HG03432 (cell line): ENCODE results near the gene DOC2B.
"Not testable (repeated sequence)": the region's sequence is repeated elsewhere in the genome, so short reads cannot be mapped to it uniquely, and the experiment has no call there.

Experiments
- ATAC-seq: cut with Tn5 transposase; IDR thresholded peaks from one replicate; pipeline ENCODE4 v1.9.1; 2021; ENCODE audit warnings: mild to moderate bottlenecking, moderate library complexity; ENCODE audit not compliant: unreplicated experiment

DOC2B gene

DNA sequence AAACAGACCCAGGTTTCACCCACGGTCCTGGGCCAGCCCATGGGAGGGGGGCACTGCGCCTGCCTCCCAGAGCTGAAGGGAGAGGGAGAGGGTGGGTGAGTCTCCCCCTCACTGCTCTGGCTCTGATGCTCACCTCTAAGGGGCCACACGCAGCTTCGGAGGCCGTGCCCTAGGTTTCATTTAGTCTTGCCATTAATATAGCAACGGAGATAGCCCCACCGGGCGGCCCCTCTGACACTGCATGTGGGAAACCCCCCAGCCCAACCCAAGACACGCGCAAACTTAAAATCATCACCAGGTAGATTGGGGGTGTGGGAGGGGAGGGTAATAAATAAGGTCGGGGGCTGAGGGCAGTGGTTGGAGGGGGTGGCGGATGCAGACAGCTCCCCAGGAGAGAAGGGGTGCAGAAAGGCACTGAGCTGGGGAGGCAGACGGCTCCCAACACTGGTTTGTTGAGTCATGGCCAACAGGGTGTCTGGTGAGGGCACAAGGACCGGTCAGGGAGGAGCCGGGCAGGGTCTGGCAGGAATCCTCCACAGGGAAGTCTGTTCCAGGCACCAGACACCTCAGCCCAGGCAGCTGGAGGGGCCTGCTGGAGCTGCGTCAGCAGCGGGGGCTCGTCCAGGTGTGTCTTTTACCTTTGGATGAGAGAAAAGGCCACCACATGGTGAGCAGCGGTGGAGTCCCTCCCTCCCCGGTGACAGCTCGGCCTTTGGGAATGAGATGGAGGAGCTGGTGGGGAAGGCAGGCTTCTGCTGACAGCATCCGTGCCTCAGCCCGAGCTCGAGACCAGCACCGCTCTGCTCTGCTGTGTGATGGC is 32.0 kb upstream of the DOC2B start:
- ATAC-seq: no peak

DNA sequence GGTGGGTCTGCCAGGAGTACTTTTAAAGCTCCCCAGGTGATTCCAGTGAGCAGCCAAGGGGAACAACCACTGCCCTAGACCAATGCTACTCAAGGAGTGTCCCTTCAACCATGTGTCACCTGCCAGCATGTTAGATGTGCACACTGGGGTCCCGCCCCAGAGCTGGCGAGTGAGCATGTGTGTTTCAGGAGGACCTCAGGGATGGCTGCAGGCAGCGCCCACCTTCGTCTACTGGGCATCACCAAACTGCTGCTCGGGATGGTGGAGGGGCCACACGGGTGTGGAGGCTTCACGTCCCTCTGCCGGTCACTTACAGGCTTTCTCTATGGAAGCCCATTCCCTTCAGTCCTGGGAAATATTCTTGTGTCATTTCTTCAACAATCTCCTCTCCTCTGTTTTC is 29.0 kb upstream of the DOC2B start:
- ATAC-seq: no peak

DNA sequence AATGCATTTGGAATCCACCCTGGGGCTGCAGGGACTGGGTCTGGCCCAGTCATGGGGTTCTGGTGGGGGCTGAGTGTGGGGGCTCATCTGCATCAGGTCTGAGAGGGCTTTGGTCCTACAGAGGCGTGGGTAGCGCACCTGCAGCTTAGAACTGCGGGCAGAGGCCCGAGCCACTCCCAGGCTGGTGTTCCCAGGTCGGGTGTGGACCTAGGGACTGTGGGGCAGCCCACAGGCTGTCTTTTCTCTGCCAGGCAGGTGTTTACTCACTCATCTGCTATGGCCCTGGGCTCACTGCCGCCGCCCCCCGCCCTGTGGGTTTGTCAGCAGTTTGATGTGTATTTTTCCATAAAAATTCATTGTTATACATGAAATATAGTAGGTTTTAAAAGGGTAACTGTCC is 27.0 kb upstream of the DOC2B start:
- no peak for ATAC-seq

DNA sequence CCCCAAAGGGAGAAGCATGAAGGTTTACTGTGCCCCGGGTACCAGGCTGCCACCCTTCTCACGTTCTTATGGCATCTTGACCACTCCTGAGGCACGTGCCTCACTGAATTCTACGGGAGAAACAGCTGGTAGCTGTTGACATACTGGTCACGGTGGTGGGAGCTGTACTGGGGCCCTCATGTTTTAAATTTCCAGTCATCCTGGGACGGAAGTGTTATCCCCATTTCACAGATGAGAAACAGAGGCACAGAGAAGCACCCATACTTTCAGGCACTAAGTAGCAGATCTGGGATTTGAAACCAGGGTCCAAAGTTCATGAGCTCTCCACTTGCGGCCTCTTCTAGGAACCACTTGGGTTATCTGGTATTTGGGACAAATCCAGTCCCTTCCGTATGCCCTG is 26.3 kb upstream of the DOC2B start:
- ATAC-seq: no peak

GRCh38 chr17:206941-207560 is 25.6 kb upstream of the DOC2B start:
- no peak for ATAC-seq

GRCh38 chr17:206484-206883 is 25.0 kb upstream of the DOC2B start:
- ATAC-seq: not testable (repeated sequence)

DNA sequence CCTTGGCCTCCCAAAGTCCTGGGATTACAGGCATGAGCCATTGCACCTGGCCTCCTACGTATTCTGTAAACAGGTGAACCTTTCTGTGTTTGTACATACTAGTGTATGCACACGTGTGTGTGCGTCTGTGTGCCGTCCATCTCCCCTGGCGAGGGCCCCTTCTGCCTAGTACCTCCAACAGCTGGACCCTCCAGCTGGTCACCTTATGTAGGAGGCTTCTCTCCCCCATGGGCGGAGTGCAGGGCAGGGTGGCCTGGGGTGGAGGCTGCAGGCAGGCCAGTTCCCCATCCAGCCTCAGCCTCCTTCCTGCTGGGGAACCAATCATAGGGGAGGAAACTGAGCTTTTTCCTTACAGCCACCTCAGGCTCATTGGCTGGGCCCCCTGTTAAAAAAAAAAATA is 24.4 kb upstream of the DOC2B start:
- ATAC-seq: no peak

- ATAC-seq: no peak
These were observed 23.8 kb upstream of the DOC2B start for GRCh38 chr17:205148-205669.

GRCh38 chr17:204427-205147 is 23.1 kb upstream of the DOC2B start:
- ATAC-seq: no peak

GRCh38 chr17:202501-202951 is 21.1 kb upstream of the DOC2B start:
- ATAC-seq: no peak

GRCh38 chr17:201736-202135 is 20.3 kb upstream of the DOC2B start:
- not testable (repeated sequence) for ATAC-seq

GRCh38 chr17:201257-201656 is 19.8 kb upstream of the DOC2B start:
- not testable (repeated sequence) for ATAC-seq

- ATAC-seq: no peak
These were observed 19.1 kb upstream of the DOC2B start for GRCh38 chr17:200586-200985.

- ATAC-seq: no peak
These were observed 18.5 kb upstream of the DOC2B start for GRCh38 chr17:199806-200545.

DNA sequence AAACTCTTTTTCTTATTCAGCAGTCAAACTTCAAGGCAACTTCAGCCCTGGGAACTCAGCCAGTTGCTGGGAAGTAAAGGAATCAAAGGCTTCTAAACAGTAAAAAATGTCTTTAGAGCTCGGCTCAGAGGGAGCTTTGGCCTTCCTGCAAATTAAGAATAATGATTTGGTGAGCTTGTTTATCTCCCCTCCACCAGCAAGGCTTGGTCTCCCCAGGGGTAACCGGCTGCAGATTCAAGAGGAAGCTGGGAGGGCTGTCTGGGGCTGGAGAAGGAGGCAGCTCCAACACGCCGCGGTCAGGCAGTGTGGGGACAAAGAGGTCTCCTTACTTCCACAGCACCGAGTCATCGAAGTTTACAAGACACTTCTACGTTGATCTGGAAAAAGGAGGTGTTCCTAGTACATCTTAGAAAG is 17.7 kb upstream of the DOC2B start:
- no peak for ATAC-seq

DNA sequence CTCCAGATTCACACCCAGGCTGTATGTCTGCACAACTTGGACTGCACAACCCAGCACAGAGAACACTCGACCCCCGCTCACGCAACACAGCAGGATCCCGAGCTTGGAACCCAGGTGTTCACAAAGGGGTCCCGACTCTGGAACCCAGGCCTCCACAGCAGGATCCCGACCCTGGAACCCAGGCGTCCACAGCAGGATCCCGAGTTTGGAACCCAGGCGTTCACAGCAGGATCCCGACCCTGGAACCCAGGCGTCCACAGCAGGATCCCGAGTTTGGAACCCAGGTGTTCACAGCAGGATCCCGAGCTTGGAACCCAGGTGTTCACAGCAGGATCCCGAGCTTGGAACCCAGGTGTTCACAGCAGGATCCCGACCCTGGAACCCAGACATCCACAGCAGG is 16.8 kb upstream of the DOC2B start:
- not testable (repeated sequence) for ATAC-seq

DNA sequence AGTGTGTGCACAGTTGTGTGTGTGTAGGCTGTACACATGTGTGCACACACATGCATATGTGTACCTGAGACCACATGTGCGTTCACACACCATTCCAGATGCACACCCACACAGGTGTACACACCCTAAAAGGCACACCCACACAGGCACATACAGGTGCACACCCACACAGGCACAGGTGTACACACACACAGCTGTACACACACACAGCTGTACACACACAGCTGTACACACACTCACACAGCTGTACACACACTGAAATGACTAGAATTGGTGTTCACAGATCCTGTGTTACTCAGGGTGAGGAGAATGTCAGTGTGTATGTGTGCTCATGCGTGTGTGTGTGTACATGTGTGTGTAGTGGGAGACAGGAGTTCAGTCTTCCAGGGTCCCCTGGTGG is 15.9 kb upstream of the DOC2B start:
- ATAC-seq: no peak

- ATAC-seq: no peak
These were observed 13.6 kb upstream of the DOC2B start for GRCh38 chr17:194828-195602.

GRCh38 chr17:193841-194806 is 12.7 kb upstream of the DOC2B start:
- ATAC-seq: no peak
